Activated T-helper 17 cell treated with anti-CD3 and anti-CD28 coated beads, Interleukin-2, amount 50 U/mL, for 72 hours (primary cell): Measurements from ENCODE around the gene SERTAD2. TPM values are rescaled to one million over a fixed set of nuclear protein-coding genes. Genes with fewer than 3 reads are reported as not detected.
A peak's percentile ranks its signal among the peaks of the same experiment; 100 is the strongest.

Experiments used
- ATAC-seq: fragments of 150-1000 bp; cut with Tn5 transposase; replicated peaks from 2 replicates; pipeline ENCODE4 v1.10.0; 2021; ENCODE audit warnings: mild to moderate bottlenecking, moderate library complexity
- H3K27ac Mint-ChIP-seq: one replicate; pipeline ENCODE4 v1.8.0; 2022; ENCODE audit warnings: mixed read lengths
- H3K27me3 Mint-ChIP-seq: one replicate; pipeline ENCODE4 v1.8.0; 2022; ENCODE audit warnings: mixed read lengths
- H3K36me3 Mint-ChIP-seq: one replicate; pipeline ENCODE4 v1.8.0; 2022; ENCODE audit warnings: low read depth, mild to moderate bottlenecking, mixed read lengths
- H3K4me1 Mint-ChIP-seq: one replicate; pipeline ENCODE4 v1.8.0; 2022; ENCODE audit warnings: mixed read lengths
- H3K4me3 Mint-ChIP-seq: one replicate; pipeline ENCODE4 v1.8.0; 2022; ENCODE audit warnings: mild to moderate bottlenecking, mixed read lengths
- H3K9me3 Mint-ChIP-seq: one replicate; pipeline ENCODE4 v1.8.0; 2022; ENCODE audit warnings: mixed read lengths
- total RNA-seq, 2 donors: library from RNA; stranded (reverse); gene quantifications; one replicate each; pipeline ENCODE4 v1.2.3, GENCODE V29; 2022

Gene SERTAD2
- total RNA-seq, 2 donors from 2014 or later = 11.5 to 30.7 TPM

GRCh38 chr2:64587561-64587960 lies 66.2 kb downstream of the SERTAD2 start:
- ATAC-seq = no peak
- no peak overlapping the region for H3K27ac Mint-ChIP-seq
- H3K36me3 Mint-ChIP-seq = peaks cover 95% of the 10 kb centered on the region
- no peaks in the 10 kb centered on the region for H3K9me3 Mint-ChIP-seq
- H3K27me3 Mint-ChIP-seq = no peaks in the 10 kb centered on the region
- H3K4me1 Mint-ChIP-seq = peaks cover 13% of the 10 kb centered on the region
- H3K4me3 Mint-ChIP-seq = no peak overlapping the region

DNA sequence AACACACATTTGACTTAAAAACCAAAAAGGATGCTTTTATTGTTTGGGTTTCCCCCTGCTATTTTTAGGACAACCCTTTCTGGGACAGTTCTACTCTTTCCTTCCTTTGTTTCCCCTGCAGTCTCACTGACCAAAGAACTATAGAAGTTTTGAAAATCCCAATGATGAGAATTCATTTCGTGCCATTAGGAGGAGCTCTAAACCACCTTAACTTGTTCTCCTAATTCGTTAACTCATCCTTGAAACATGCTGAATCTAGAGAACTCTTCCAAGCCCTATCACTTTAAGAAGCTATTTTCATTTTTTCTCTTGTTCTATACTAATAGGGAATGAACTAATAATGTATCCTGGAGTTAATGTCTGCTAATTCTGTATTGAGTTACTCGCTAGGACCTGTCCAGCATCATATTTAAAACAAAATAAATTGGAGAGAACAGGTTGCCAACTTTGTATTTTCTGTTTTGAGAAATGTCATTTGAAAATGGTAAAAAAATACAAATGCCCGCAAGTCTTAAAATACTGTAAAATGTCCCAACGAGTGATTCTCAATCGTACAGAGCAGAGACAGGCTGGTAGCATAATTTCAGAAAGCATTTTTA lies 66.7 kb downstream of the SERTAD2 start:
- Mint-ChIP-seq H3K27ac (peak overlapping the region; percentile 51), H3K36me3 (peaks cover 94% of the 10 kb centered on the region), H3K27me3 (no peaks in the 10 kb centered on the region), H3K4me1 (peaks cover 13% of the 10 kb centered on the region), H3K4me3 (no peak overlapping the region), H3K9me3 (no peaks in the 10 kb centered on the region)
- no peak for ATAC-seq

DNA sequence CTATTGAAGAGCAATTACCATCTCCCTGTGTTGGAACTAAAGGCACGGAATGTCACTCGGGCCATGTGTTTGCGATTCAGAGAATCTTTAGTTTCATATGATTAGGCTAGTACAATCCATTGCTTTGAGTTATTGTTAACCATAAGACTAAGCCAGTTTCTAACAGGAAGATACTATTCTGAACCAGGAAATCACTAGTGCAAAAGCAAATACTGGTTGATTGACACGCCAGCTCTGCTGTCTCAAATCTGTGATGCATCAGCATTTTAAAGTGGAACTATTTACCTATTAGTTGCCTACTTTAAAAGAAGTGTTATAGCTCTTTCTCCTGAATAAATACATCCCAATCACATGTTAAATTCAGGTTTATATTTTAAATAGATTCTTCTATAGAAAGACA lies 67.7 kb downstream of the SERTAD2 start:
- no peak overlapping the region for H3K27ac Mint-ChIP-seq

DNA sequence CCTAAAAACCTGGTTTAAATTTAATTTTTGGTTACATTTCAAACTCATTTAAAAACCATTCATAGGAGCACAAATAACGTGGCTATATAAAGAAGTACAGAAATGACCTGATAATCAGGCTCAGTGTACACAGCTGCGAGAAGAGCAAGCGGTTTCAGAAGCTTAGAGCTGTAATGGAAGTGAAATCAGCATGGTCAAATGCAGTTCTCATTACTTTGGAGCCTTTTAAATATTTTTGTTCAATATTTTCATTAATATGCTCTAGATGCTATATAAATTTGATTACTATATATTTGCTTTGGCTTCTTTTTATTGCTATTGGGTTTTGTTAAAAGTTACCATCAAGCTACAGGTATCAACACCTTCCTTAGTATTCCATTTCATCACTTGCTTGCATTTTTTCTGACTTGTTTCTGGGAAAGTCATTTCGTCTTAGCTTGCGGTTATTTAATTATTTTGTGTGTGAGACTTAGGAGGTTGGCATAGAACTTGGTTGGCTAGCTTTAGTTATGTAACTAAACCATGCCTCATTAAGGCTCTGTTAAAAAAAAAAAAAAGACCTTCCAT lies 70.9 kb downstream of the SERTAD2 start:
- peaks cover 87% of the 10 kb centered on the region for H3K36me3 Mint-ChIP-seq
- H3K4me3 Mint-ChIP-seq = no peak overlapping the region
- H3K27ac Mint-ChIP-seq = no peak overlapping the region
- no peak for ATAC-seq
- H3K27me3 Mint-ChIP-seq = no peaks in the 10 kb centered on the region
- peaks cover 7% of the 10 kb centered on the region for H3K4me1 Mint-ChIP-seq
- H3K9me3 Mint-ChIP-seq = no peaks in the 10 kb centered on the region

More for the DNA sequence above, 67.7 kb downstream of the SERTAD2 start:
- no peaks in the 10 kb centered on the region for H3K9me3 Mint-ChIP-seq
- peaks cover 87% of the 10 kb centered on the region for H3K36me3 Mint-ChIP-seq
- H3K4me3 Mint-ChIP-seq = no peak overlapping the region
- ATAC-seq = no peak
- H3K27me3 Mint-ChIP-seq = no peaks in the 10 kb centered on the region
- peaks cover 7% of the 10 kb centered on the region for H3K4me1 Mint-ChIP-seq

DNA sequence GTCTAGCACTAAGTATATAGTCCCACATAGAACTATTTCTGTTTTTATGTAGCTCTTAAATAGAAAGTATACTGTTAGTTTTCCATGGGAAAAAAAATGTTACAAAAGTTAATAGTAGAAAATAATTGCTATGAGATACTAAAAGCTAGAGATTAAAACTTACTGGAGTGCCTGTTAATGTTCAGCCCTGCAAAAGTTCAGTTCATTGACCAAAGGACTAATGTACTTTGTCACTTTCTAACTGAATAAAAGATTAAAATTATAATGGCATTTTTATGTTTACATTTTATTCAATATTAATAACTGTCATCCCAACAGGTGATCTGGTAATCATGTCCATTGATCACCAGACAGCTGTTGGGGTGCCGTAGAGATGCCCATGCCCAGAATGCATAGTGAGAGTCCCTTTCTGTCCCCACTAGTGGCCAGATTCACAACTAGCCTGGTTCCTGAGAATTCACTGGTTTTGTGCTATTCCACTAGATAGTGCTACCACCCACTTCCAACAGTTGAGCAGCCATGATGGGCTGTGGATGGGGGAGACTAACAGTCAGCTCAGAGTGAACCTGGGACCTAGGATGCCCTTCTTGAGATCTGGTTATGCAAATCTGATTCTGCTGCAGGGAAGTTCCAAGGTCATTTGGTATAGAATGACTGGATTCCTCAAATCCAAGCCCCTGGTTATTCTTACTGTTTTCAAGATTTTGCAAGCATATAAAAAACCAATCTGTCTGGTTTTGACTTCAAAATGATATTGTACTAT lies 71.8 kb downstream of the SERTAD2 start:
- H3K27ac Mint-ChIP-seq = no peak overlapping the region
- no peak overlapping the region for H3K4me3 Mint-ChIP-seq
- no peak for ATAC-seq
- peaks cover 5% of the 10 kb centered on the region for H3K4me1 Mint-ChIP-seq
- H3K9me3 Mint-ChIP-seq = no peaks in the 10 kb centered on the region
- no peaks in the 10 kb centered on the region for H3K27me3 Mint-ChIP-seq
- peaks cover 87% of the 10 kb centered on the region for H3K36me3 Mint-ChIP-seq

Other genes with a start within 250 kb of the SERTAD2 start
- 1 to 10 TPM; 1.4 to 2.2 TPM for gene LGALSL, start 199.8 kb downstream of the SERTAD2 start, total RNA-seq
- gene AFTPH, start 129.6 kb downstream of the SERTAD2 start, total RNA-seq = 10 to 100 TPM; 32.3 to 49.8 TPM